Measurements from ENCODE around the gene AGRN.
"Not testable (repeated sequence)": the region's sequence is repeated elsewhere in the genome, so short reads cannot be mapped to it uniquely, and the experiment has no call there.

The AGRN gene

GRCh38 chr1:1094981-1095380, 75.1 kb downstream of the AGRN start:
- TF ChIP-seq CTCF (IDR thresholded peaks at IDR 0.05; ENCODE audit: low read depth, low read length, missing control alignments), result no peak
- no peak for DNase-seq (ENCODE audit: extremely low read depth, low read depth)
- no peak overlapping the region for H3K4me3 ChIP-seq (replicated peaks; ENCODE audit: low read depth, low read length)

GRCh38 chr1:1096136-1096535, 76.2 kb downstream of the AGRN start:
- H3K4me3 ChIP-seq (replicated peaks; ENCODE audit: low read depth, low read length); DNase-seq (ENCODE audit: extremely low read depth, low read depth): not testable (repeated sequence)

GRCh38 chr1:1098681-1099421, 78.9 kb downstream of the AGRN start:
- no peak for TF ChIP-seq CTCF (IDR thresholded peaks at IDR 0.05; ENCODE audit: low read depth, low read length, missing control alignments)
- H3K4me3 ChIP-seq (replicated peaks; ENCODE audit: low read depth, low read length), result no peak overlapping the region
- DNase-seq (ENCODE audit: extremely low read depth, low read depth), result no peak

- no peak for TF ChIP-seq CTCF (IDR thresholded peaks at IDR 0.05; ENCODE audit: low read depth, low read length, missing control alignments)
- H3K4me3 ChIP-seq (replicated peaks; ENCODE audit: low read depth, low read length), result no peak overlapping the region
- no peak for DNase-seq (ENCODE audit: extremely low read depth, low read depth)
These were observed 79.7 kb downstream of the AGRN start for GRCh38 chr1:1099506-1100183.

GRCh38 chr1:1100296-1100695, 80.4 kb downstream of the AGRN start:
- TF ChIP-seq CTCF (IDR thresholded peaks at IDR 0.05; ENCODE audit: low read depth, low read length, missing control alignments), result no peak
- H3K4me3 ChIP-seq (replicated peaks; ENCODE audit: low read depth, low read length), result no peak overlapping the region
- DNase-seq (ENCODE audit: extremely low read depth, low read depth), result no peak

GRCh38 chr1:1101503-1101902, 81.6 kb downstream of the AGRN start:
- DNase-seq (ENCODE audit: extremely low read depth, low read depth), result no peak
- TF ChIP-seq CTCF (IDR thresholded peaks at IDR 0.05; ENCODE audit: low read depth, low read length, missing control alignments), result no peak
- H3K4me3 ChIP-seq (replicated peaks; ENCODE audit: low read depth, low read length), result no peak overlapping the region

- H3K4me3 ChIP-seq (replicated peaks; ENCODE audit: low read depth, low read length); DNase-seq (ENCODE audit: extremely low read depth, low read depth): not testable (repeated sequence)
These were observed 84.2 kb downstream of the AGRN start for GRCh38 chr1:1104152-1104551.

Measured in HFF-Myc (cell line).